Measurements from ENCODE around the gene ARHGEF6.

ARHGEF6 gene

GRCh38 chrX:136691028-136691809, 89.5 kb downstream of the ARHGEF6 start:
- no peak for DNase-seq (ENCODE audit: low spot score)

DNA sequence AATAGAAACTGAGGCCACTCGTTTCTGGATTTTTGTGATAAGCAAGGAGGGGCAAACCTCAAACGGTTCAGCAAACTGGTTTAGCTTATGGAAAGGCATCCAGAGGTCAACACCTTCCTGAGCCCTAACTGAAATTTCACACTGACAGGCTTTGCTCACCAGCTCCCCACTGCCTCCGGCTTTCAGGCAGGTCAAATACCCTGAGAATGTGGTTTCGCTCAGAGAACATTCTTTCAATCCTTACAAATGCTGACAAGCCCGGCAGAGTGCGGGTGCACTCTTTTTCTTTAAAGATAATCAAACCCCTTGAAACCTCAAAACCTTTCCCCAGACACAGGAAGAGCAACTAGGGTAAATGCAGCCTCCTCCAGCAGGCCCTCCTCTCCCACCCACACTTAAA, 91.3 kb downstream of the ARHGEF6 start:
- no peak for DNase-seq (ENCODE audit: low spot score)

- DNase-seq (ENCODE audit: low spot score): no peak
Measured at GRCh38 chrX:136687457-136687856, 93.3 kb downstream of the ARHGEF6 start.

- DNase-seq (ENCODE audit: low spot score): no peak
Measured at GRCh38 chrX:136684120-136684519, 96.6 kb downstream of the ARHGEF6 start.

DNA sequence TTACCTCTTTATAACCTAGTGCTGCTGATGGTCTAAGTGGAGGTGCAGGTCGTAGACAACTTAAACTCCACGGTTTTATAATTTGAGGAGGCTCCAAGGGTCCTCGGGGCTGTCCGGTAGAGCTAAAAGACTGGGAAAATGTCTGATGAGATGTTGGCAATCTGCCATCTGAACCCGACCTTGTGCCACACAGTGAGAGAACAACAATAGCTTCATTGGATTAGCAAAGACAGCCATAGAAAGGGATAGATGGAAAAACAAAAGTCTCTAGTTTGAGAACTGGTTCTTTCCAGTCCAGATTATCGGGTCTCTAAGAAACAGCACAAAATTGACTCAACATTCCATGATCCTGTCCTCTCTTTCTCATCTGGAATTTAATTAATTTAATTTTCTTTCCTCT, 101.2 kb downstream of the ARHGEF6 start:
- DNase-seq (ENCODE audit: low spot score): no peak

DNA sequence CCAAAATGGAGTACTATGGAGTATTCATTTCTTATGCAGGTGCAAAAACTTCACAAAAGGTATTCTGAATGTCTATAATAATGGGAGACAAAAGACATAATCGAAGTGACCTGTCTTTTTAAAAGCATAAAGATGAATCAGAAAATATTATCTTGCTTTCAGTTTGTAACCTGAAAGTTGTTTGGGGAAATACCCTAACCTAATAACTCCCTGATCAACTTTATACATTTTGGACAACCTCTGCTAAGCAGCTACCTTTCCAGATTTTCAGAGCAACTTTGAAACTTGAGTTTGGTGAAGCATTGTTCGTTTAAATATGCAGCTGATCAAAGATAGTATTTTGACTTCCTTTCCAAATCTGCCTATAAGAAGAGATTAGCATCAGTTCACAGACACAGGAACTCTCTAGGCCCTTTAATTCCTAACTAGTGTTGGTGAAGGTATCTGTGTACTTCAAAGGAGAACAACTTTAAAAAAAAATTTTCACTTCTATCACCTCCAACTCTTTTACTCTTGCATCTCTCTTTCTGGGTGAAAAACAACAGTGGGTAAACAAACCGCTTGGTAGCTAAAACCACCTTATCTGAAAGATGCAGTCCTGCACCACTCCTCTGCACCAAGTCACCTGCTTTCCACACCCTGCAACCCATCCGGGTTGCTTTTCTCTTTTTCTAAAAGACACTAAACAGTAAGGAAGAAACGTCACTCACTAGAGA, 106.3 kb downstream of the ARHGEF6 start:
- DNase-seq (ENCODE audit: low spot score): no peak

DNA sequence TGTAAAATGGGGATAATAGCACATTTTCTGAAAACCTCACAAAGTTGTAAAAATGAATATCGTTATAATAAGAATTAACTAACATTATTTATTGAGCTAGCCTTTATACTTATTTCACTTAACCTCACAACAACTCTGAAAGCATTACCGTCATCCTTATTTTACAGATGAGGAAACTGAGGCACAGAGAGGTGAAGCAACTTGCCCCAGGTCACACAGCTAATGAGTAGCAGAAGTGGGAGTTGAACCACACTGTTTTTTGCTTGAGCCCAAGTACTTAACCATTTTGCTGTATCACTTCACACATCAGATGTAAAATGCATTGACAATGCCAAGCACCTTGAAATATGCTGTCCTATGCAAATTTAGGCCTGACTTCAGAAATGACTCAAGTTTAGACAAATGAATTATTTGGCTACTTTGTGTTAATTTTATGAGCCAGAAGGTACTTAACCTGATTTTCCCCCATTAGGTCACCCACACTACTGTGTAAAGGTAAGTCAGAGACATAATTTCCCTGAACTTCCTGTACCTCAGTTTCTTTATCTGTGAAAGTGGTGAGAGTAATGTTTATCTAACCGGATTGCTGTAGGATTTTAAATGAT, 109.6 kb downstream of the ARHGEF6 start:
- no peak for DNase-seq (ENCODE audit: low spot score)

- no peak for DNase-seq (ENCODE audit: low spot score)
Measured at GRCh38 chrX:136667446-136668168, 113.1 kb downstream of the ARHGEF6 start.

DNA sequence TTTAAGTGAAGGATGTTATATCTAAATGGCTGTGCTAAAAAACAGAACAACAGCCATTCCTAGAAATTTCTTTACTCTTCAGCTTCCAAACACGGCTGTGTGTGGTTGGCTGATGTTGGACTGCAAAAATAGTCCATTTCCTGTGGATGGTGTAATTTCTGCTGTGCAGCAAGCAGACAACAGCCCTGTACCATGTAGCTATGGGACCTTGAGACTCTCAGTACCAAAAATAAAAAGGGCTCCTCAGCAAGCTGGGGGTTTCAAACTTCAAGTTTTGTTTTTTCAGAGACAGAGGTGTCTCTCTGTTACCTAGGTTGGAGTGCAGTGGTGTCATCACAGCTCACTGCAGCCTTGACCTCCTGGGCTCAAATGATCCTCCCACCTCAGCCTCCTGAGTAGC, 114.6 kb downstream of the ARHGEF6 start:
- no peak for DNase-seq (ENCODE audit: low spot score)

DNA sequence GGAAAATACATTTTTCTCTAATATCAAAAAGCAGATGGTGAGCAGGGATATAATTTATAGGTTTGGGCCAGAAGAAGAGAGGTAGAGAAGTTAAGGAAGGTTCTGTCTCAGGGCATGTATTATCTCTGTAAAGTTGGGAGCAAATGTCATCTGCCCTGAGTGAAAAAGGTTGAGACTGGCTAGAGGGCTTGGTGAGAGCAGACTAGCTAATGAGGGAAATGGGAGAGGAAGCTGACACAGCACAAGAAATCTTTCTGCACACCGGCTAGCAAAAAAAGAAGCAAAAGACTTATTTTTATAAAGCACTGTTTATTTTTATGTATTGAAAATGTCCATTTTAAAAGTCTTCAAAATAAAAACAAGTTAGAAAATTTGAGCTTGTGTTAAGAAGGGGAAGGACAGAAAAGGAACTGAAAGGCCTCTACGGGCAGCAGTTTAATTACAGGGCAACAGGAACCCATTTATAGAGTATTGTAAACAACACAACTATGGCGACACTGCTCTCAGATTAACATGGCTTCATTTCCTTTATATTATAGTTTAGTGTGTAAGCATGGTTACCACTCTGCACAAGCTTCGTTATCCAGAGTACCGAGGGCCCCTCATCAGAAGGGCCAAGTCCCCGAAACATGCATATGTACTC, 115.4 kb downstream of the ARHGEF6 start:
- no peak for DNase-seq (ENCODE audit: low spot score)

DNA sequence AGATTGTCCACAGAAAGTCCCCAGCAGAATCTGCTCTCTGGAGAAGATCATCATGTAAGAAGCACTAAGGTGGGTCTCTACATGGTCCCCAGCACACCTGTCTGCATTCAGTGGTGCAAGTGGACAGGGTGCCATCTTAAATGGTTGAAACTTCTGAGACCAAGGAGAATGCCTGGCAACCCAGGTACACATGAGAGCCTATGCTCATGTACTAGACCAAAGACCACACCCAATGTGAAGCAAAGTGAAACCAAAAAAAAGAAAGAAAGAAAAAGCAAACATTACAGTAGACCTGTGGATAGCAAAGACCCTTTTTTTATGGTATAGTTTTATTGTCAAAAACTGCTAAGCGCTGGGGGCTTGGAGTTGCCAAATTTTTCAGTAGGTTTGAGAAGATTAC, 117.8 kb downstream of the ARHGEF6 start:
- no peak for DNase-seq (ENCODE audit: low spot score)

DNA sequence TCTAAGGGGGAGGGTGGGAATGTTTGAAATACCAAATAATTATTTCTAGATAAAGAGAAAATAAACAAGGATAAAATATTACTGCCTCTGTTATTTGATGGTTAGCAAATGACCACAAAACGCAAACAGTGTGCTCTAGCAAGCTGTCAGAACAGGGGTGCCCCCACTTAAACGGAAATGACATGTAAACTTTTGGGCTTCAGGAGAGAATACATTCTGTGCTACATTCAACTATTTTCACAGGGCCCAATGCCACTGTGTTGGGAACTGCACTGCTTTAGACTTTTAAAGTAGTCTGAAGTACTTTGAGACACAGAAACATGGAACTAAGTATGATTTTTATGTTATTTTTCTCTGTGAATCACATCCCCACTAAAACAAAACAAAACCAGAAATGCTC, 118.6 kb downstream of the ARHGEF6 start:
- DNase-seq (ENCODE audit: low spot score): no peak

- no peak for DNase-seq (ENCODE audit: low spot score)
Measured at GRCh38 chrX:136660896-136661295, 119.8 kb downstream of the ARHGEF6 start.

GRCh38 chrX:136659174-136659573, 121.6 kb downstream of the ARHGEF6 start:
- no peak for DNase-seq (ENCODE audit: low spot score)

DNA sequence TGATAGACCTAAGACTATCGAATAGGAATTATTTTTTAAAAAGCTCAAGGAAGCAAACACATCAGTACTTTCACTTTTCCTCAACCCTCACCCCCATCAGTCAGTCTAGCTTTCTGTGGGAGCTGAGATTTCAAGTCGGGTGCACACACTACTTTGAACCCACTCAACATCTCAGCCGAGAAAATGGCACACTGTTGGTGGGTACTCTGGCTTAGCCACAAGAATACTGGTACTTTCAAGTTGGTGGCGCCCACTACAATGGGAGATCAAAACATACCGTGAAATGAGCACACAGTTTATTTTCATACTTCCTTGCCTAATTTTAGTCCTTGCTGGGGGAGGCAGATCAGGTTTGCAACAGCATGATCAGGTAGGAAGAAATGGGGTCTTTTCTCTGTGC, 122.6 kb downstream of the ARHGEF6 start:
- no peak for DNase-seq (ENCODE audit: low spot score)

DNA sequence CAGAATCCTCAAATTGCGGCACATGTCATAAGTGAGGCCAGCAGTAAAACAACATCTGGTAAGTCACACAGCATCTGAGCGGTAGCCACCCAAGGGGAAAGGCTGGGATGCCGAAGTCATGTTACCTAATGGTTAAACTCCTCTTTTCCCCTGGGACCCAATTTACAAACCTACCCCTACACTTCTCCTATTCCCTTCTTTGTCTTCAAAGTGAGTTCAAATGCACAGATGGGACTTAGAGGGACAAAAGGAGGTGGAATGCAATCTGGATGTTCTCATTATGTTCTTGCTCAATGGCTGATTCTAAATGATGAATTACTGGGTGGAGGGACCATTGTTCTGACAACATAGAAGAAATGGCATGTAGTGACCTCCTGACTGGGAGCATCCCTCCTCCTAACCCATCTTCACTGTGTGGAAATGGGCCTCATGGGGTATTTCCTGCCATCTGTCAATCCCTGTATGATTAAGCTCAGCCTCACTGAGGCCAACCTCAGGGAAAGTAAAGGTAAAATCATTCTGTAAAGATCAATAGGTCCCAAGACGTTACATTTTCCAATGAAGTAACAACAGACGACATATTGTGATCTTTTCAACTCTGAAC, 124.3 kb downstream of the ARHGEF6 start:
- DNase-seq (ENCODE audit: low spot score): no peak

GRCh38 chrX:136652822-136653723, 127.7 kb downstream of the ARHGEF6 start:
- no peak for DNase-seq (ENCODE audit: low spot score)

DNA sequence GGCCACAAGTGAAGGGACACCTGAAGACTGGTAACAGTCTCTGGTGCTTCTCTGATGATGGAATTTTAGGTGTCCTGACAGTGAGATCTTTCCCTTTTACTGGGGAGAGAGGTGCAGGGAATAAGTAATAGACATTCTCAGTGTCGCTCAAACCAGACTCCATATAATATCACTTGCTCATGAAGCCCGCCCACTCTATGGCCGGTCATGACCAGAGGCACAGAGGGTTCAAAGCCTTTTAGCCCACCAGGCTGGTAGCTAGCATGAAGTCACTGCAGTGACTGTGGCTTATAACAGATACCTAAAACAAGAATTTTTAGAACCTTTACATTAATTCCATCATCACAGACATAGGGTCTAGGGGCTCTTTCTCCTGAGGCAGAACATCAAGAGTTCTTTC, 129.9 kb downstream of the ARHGEF6 start:
- DNase-seq (ENCODE audit: low spot score): no peak

DNA sequence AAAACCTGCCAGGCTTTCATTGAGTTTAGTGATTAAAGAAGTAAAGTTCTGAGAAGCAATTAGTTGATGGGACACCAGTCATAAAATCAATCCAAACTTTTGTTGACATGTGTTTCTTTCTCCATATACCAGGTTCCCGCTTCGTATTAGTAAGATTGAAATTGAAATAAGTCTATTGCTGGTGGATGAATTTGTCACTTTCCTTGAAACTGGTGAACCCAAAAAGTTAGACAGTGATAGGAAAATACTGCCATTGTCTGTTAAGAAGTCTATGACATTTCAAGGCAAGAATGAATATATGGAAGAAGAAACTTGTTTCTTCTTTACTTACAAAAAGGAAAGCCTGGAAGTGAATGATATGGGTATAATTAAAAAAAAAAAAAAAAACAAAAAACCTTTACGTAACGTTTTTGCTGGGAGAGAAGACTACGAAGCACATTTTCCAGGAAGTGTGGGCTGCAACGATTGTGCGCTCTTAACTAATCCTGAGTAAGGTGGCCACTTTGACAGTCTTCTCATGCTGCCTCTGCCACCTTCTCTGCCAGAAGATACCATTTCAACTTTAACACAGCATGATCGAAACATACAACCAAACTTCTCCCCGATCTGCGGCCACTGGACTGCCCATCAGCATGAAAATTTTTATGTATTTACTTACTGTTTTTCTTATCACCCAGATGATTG, 132.9 kb downstream of the ARHGEF6 start, which contains the start of gene CD40LG:
Gene CD40LG, plus strand, starts transcription at position 482 of the 684 bp plus-strand sequence. Its CDS starts 91 bp downstream, at position 573.
- DNase-seq (ENCODE audit: low spot score): no peak

All from LoVo (cell line).